Tibial artery (tissue), 4 donors: ENCODE results near the gene ISLR2.
"Not testable (repeated sequence)": the region's sequence is repeated elsewhere in the genome, so short reads cannot be mapped to it uniquely, and the experiment has no call there.

Experiments used
- DNase-seq, 2 donors: peaks; one replicate each; pipeline ENCODE4 v3.0.0-alpha.2; 2019
- H3K27ac ChIP-seq, 2 donors: fragments of 200-600 bp; sonication (generic) in 1 of 2; 1 replicate in 1 of 2; 2 replicates in 1 of 2; pipeline ENCODE4 v1.5.1; 2018 to 2019; ENCODE audit warnings: mild to moderate bottlenecking in 1 of 2
- H3K27me3 ChIP-seq, 2 donors: fragments of 200-600 bp; sonication (generic) in 1 of 2; one replicate each; pipeline versions ENCODE4 v1.5.1 to v1.6.0; 2016 to 2019
- H3K36me3 ChIP-seq, 3 donors: fragments of 200-600 bp; sonication (generic) in 2 of 3; one replicate each; pipeline ENCODE4 v1.5.1; 2016 to 2019; ENCODE audit warnings: mild to moderate bottlenecking in 2 of 3
- H3K4me1 ChIP-seq, 4 donors: fragments of 200-600 bp; sonication (generic) in 2 of 4; 1 replicate in 3 of 4; 2 replicates in 1 of 4; pipeline ENCODE4 v1.5.1; 2016 to 2019
- H3K4me3 ChIP-seq, 2 donors: fragments of 200-600 bp; sonication (generic) in 1 of 2; 1 replicate in 1 of 2; 2 replicates in 1 of 2; pipeline ENCODE4 v1.5.1; 2018 to 2019; ENCODE audit warnings: mild to moderate bottlenecking in 2 of 2
- H3K9me3 ChIP-seq, 3 donors: fragments of 200-600 bp; sonication (generic) in 1 of 3; one replicate each; pipeline ENCODE4 v1.5.1; 2016 to 2019
- CTCF ChIP-seq, 2 experiments: fragments of 200-600 bp in 1 of 2; fragments of 450-650 bp in 1 of 2; IDR thresholded peaks; one replicate each; pipeline ENCODE4 v1.5.1; 2017 to 2019; ENCODE audit warnings: antibody characterized with exemption in 2 of 2, mild to moderate bottlenecking in 1 of 2, moderate library complexity in 1 of 2
- intact Hi-C: fragments of 100-400 bp; cut with DNase I; formaldehyde crosslinking; loops from one replicate; pipeline ENCODE4 v1.15.0; 2023; ENCODE audit warnings: low total_unique reads

Gene ISLR2

DNA sequence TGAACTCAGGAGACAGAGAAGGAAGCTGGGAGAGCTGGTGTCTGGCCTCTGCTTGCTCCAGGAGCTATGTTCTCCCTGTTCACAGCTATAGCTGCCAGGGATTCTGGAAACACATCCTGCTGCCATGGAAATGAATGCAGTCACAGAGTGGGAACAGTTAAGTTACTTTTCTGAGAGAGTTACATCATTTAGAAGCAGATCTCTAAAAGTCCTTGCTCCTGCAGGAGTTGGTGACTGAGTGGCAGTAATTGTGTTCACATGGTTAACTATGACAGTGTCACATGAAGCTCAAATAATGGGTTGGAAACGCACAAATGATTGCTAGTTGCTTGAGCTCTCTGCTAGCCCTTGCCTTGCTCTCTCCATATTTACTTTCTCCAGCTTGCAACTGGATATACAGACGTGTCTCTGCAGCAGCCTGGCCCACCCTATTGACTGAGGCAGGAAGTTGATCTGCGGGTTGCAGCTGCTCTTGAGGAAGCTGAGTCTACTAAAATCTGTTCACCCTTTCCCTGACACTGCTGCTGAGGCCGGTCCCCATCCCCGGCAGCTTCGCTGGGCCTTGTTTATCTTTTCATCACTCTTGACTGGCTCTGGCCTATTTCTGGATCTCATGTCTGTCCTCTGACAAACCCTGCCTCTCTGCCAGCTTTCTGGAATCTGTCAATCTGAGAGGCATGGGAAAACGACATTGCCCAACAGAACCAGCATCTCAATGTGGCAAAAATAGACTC, 26.5 kb downstream of the ISLR2 start:
- DNase-seq: peak; percentile 57 to 84
- intact Hi-C loops: no loop called here
- peak overlapping the region; percentile 69 to 70 for H3K27ac ChIP-seq

GRCh38 chr15:74157868-74158827, 27.8 kb downstream of the ISLR2 start:
- H3K27ac ChIP-seq: peak overlapping the region; percentile 69 to 70
- H3K9me3 ChIP-seq: no peaks in the 10 kb centered on the region
- TF ChIP-seq CTCF (IDR thresholded peaks at IDR 0.05): no peak
- intact Hi-C loops: no loop called here
- no peak for DNase-seq
- H3K4me1 ChIP-seq: peaks cover 0 to 47% (median 33%) of the 10 kb centered on the region in 4 donors
- no peaks in the 10 kb centered on the region for H3K27me3 ChIP-seq
- no peak overlapping the region for H3K4me3 ChIP-seq
- no peaks in the 10 kb centered on the region for H3K36me3 ChIP-seq

More for the DNA sequence above, 26.5 kb downstream of the ISLR2 start:
- Histone ChIP-seq H3K4me1 (peaks cover 0 to 47% (median 33%) of the 10 kb centered on the region in 4 donors), H3K9me3 (no peaks in the 10 kb centered on the region), H3K4me3 (no peak overlapping the region), H3K36me3 (no peaks in the 10 kb centered on the region), H3K27me3 (no peaks in the 10 kb centered on the region)
- no peak for TF ChIP-seq CTCF (IDR thresholded peaks at IDR 0.05)

- Histone ChIP-seq H3K9me3 (no peaks in the 10 kb centered on the region), H3K4me1 (peaks cover 0 to 47% (median 33%) of the 10 kb centered on the region in 4 donors), H3K27ac (peak overlapping the region in 1 of 2 donors; percentile 70), H3K36me3 (no peaks in the 10 kb centered on the region), H3K4me3 (no peak overlapping the region), H3K27me3 (no peaks in the 10 kb centered on the region)
- intact Hi-C loops: no loop called here
- no peak for TF ChIP-seq CTCF (IDR thresholded peaks at IDR 0.05)
- no peak for DNase-seq
Measured at GRCh38 chr15:74158855-74159650, 28.7 kb downstream of the ISLR2 start.

- H3K36me3 ChIP-seq: no peaks in the 10 kb centered on the region
- intact Hi-C loops: no loop called here
- H3K27me3 ChIP-seq: no peaks in the 10 kb centered on the region
- H3K4me3 ChIP-seq: no peak overlapping the region
- DNase-seq: no peak
- no peaks in the 10 kb centered on the region for H3K9me3 ChIP-seq
- TF ChIP-seq CTCF (IDR thresholded peaks at IDR 0.05): no peak
- H3K27ac ChIP-seq: peak overlapping the region in 1 of 2 donors; percentile 70
- peaks cover 0 to 47% (median 33%) of the 10 kb centered on the region in 4 donors for H3K4me1 ChIP-seq
Measured at GRCh38 chr15:74159773-74160172, 29.4 kb downstream of the ISLR2 start.

- not testable (repeated sequence) for H3K9me3 ChIP-seq, DNase-seq
Measured at GRCh38 chr15:74160390-74160789, 30.0 kb downstream of the ISLR2 start.

GRCh38 chr15:74162195-74162536, 31.8 kb downstream of the ISLR2 start:
- H3K36me3 ChIP-seq, H3K27ac ChIP-seq, DNase-seq, H3K27me3 ChIP-seq, intact Hi-C loops, H3K9me3 ChIP-seq, H3K4me3 ChIP-seq: not testable (repeated sequence)
- H3K4me1 ChIP-seq: peaks cover 0 to 31% (median 22%) of the 10 kb centered on the region in 4 donors

More at GRCh38 chr15:74160390-74160789, 30.0 kb downstream of the ISLR2 start:
- H3K36me3 ChIP-seq, intact Hi-C loops, H3K27me3 ChIP-seq, H3K27ac ChIP-seq, H3K4me3 ChIP-seq: not testable (repeated sequence)
- peaks cover 0 to 47% (median 33%) of the 10 kb centered on the region in 4 donors for H3K4me1 ChIP-seq
